Measurements from ENCODE around the gene TOPAZ1.
"Not testable (repeated sequence)": the region's sequence is repeated elsewhere in the genome, so short reads cannot be mapped to it uniquely, and the experiment has no call there.

The TOPAZ1 gene

GRCh38 chr3:44337248-44337785, 95.6 kb downstream of the TOPAZ1 start:
- no peak for DNase-seq

DNA sequence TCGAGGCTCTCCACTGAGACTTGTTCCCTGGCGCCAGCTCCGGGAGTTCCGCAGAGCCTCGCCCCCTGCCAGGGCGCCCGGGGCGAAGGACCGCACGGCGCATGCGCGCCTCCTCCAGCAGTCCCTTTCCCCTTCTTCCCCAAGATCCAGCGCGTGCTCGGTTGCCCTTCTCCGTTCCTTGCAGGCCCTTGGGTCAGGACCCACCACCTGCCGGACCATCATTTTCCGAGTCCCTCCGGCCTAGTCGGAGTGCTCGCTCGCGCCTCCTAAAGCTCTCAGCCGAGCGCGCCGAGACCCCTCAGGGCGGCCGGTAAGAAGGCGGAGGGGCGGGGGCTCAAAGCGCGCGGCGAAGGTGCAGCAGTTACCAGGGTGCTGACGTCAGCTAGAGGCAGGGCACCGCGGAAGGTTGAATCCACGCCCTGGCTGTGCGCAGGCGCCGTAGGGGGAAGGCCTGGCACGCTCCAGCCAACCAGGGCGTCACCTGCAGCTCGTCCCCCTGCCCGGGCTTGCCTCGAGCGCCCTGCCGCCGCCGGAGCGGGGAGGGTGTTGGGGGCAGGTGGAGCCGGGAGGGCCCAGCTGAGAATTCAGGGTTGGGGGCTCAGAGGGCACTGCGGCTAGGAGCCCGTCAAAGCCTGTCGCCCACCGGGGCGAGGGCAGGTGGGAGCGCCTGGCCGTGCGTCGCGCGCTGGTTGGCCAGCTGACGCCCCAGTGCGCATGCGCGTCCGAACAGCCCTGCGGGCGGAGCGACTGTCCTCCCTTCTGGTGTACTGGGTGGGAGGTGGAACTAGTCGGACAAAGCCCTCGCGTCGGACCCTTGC, 96.5 kb downstream of the TOPAZ1 start, which contains the start of gene TCAIM:
TSS of gene TCAIM (plus strand) at position 757 of the 818 bp plus-strand sequence. CDS start 16,017 bp downstream, outside the sequence.
- peak; percentile 99 for DNase-seq

GRCh38 chr3:44338828-44339127, 97.1 kb downstream of the TOPAZ1 start:
- DNase-seq = no peak

DNA sequence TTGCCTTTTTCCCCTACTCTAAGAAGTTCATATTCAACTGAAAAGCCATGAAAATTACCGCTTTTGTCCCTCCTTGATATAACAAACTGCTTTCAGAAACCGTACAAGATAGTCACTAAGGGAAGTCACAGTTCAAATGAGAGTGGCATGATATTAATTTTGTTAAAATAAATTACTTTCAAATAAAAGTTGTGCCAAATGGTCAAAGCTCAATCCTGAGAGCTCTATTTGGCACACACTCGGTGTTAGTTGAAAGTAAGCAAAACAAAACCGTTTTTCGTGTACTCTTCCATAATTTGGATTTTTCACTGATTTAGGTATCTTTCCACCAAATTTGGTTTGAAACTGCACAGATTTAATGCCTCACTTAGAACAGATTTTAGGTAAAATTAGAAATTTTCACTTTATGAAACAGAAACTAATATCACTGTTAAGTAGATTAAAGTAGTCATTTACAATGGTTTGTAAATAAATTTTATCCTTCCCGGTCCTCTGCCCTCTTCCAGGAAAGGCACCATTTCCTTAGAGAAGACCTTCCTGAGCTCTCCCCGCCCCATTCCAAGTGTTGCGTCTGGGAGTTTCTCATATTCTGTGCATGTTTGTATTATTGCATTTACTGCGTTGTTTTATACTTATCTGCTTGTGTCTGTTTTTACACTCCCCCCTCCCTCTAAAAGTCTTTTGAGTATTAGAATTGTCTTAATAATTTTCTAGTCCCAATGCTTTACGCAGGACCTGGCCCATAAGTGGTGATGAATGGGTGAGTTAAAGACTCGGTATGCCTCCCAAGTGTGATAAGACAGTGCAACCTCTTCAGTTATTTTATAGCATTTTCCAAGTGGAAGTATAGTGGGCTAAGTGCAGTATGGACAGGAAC, 97.7 kb downstream of the TOPAZ1 start:
- no peak for DNase-seq

GRCh38 chr3:44340058-44340395, 98.3 kb downstream of the TOPAZ1 start:
- no peak for DNase-seq

GRCh38 chr3:44342176-44342790, 100.6 kb downstream of the TOPAZ1 start:
- DNase-seq = no peak

DNA sequence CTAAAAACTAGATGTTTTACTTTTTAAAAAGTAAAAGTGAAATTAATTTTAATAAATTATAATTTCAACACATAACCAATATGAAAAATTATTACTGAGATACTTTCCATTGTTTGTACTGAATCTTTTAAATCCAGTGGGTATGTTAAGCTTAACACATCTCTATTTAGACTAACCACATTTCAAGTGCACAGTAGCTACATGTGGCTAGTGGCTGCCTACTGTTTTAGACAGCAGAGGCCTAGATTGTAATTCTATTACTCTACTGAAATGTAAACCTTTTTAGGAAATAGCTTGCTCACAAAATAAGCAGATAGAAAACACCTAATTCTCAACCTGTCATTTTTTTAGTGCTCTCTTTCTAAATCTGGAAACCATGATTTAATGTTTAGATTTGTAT, 101.7 kb downstream of the TOPAZ1 start:
- DNase-seq = no peak

DNA sequence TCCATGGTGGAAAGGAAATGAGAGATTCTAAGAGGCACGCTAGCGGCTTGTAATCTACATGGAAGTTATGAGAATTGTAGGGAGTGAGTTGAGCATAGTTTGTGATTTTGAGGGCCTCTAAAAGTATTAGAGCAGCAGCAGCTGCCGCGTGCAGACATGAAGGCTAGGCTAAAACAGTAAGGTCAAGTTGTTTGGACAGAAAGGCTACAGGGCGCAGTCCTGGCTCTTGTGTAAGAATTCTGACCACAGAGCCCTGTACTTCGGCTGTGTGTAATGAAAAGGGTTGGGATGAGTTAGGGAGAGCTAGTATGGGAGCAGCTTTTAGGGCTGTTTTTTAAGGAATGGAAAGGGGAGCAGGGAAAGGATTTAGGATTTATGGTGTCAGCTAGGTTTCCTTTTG, 104.9 kb downstream of the TOPAZ1 start:
- DNase-seq = not testable (repeated sequence)

- no peak for DNase-seq
Observed at GRCh38 chr3:44348993-44349392, 107.3 kb downstream of the TOPAZ1 start.

DNA sequence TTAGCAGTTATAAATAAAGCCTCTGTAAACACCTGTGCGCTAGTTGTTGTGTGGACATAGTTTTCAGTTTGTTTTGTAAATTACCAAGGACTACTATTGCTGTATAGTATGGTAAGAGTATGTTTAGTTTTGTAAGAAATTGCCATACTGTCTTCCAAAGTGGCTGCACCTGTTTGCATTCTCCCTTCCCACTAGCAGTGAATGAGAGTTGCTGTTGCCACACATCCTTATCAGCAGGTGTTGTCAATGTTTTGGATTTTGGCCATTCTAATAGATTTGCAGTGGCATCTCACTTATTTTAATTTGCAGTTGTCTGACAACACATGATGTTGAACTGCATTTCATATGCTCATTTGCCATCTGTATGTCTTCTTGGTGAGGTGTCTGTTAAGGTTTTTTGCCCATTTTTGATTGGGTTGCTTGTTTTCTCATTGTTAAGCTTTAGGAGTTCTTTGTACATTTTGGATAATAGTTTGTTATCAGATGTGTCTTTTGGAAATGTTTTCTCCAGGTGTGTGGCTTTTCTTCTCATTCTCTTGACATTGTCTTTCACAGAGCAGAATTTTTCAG, 111.8 kb downstream of the TOPAZ1 start:
- no peak for DNase-seq

DNA sequence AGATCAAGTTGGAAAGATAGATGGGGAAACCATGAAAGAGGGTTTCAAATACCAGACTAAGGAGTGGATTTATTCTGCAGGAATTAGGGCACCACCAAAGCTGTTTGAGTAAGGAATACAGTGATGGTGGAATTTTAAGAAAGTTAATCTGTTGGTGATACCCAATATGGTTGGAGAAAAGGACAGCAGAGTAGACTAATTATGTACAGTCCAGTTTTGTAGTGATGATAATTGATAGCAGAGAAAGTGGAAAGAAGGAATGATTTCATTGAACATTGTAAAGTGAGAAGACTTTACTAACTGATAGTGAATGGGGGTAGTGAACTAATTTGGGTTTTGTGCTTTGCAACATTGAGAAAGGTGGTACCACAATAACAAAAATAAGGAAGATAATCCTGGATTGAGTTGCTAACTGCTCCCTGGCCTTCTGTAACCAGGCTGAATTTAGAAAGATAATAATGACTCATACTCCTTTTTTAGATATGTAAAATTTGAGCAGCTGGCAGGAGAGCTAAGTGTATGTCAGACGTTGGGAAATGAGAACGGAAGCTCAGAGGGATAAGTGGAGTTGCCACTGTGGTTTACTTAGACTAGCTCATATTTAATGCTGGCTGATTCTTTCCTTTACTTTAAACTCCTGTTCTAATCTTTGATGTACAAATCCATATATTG, 113.8 kb downstream of the TOPAZ1 start:
- DNase-seq = no peak

DNA sequence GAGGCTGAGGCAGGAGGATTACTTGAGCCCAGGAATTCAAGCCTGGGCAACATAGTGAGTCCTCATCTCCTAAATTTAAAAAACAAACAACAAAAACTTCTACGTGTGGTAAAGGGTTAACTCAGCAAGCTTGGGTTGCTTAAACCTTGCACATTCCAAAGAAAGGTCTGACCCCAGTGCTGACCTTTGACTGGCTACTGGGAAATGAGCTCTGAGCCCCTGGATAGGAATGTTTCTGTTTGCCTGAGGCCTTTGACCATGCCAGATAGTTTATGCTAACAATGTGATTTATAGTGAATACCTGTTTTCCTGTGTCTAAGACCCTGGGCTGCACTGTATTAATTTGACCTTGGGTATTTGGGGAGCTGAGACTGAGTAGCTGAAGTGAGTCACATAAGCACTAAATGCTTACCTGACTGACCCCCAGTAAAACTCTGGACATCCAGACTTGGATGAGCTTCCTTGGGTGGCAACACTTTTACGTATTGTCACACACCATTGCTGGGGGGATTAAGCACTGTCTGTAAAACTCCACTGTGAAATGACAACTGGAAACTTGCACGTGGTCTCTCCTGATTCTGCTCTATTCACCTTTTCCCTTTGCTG, 117.6 kb downstream of the TOPAZ1 start:
- DNase-seq = no peak

DNA sequence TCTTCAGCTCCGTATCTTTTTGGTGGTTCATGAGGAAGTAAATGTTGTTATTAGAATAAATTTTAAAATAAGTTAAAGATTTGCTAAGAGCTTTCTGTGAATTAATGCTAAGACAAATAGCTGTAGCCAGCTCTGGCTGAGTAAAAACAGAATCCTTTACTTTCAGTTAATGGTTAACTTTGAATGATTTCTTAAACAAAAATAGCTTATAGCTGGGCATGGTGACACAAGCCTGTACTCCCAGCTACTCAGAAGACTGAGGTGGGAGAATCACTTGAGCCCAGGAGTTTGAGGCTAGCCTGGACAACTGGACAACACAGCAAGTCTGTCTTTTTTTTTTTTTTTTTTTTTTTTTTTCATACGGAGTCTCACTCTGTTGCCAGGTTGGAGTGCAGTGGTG, 121.9 kb downstream of the TOPAZ1 start:
- DNase-seq = no peak

- no peak for DNase-seq
Observed at GRCh38 chr3:44365952-44366351, 124.3 kb downstream of the TOPAZ1 start.

- DNase-seq = no peak
Observed at GRCh38 chr3:44375450-44375849, 133.8 kb downstream of the TOPAZ1 start.

All from CD4-positive, alpha-beta T cell treated with Interleukin-1 beta for 1 hour (primary cell).